ENCODE data around the gene RPP14.
"Not testable (repeated sequence)": the region's sequence is repeated elsewhere in the genome, so short reads cannot be mapped to it uniquely, and the experiment has no call there.

The RPP14 gene

GRCh38 chr3:58305882-58306711 lies at the start of gene RPP14, which contains the start of gene HTD2:
TSS of gene RPP14 (plus strand) at chr3:58306245. CDS start at chr3:58310330, 4,085 bp downstream.
TSS of gene HTD2 (plus strand) at chr3:58306520. CDS start at chr3:58317614, 11,094 bp downstream.
- peak; percentile 98 for DNase-seq (ENCODE audit: low spot score)

GRCh38 chr3:58256511-58256910 lies 49.5 kb upstream of the RPP14 start:
- DNase-seq (ENCODE audit: low spot score) = no peak

- no peak for DNase-seq (ENCODE audit: low spot score)
These were observed 47.5 kb upstream of the RPP14 start for GRCh38 chr3:58258392-58259055.

- DNase-seq (ENCODE audit: low spot score) = peak; percentile 75
These were observed 45.7 kb upstream of the RPP14 start for GRCh38 chr3:58260261-58260731.

GRCh38 chr3:58260733-58261132 lies 45.3 kb upstream of the RPP14 start:
- DNase-seq (ENCODE audit: low spot score) = no peak

GRCh38 chr3:58261954-58262666 lies 43.9 kb upstream of the RPP14 start:
- no peak for DNase-seq (ENCODE audit: low spot score)

- peak; percentile 46 for DNase-seq (ENCODE audit: low spot score)
These were observed 39.5 kb upstream of the RPP14 start for GRCh38 chr3:58266577-58266976.

- DNase-seq (ENCODE audit: low spot score) = not testable (repeated sequence)
These were observed 38.5 kb upstream of the RPP14 start for GRCh38 chr3:58267543-58267942.

GRCh38 chr3:58269356-58269755 lies 36.7 kb upstream of the RPP14 start:
- DNase-seq (ENCODE audit: low spot score) = no peak

GRCh38 chr3:58270485-58270884 lies 35.6 kb upstream of the RPP14 start:
- DNase-seq (ENCODE audit: low spot score) = no peak

- no peak for DNase-seq (ENCODE audit: low spot score)
These were observed 34.0 kb upstream of the RPP14 start for GRCh38 chr3:58271901-58272501.

- no peak for DNase-seq (ENCODE audit: low spot score)
These were observed 33.2 kb upstream of the RPP14 start for GRCh38 chr3:58272891-58273290.

- DNase-seq (ENCODE audit: low spot score) = not testable (repeated sequence)
These were observed 32.7 kb upstream of the RPP14 start for GRCh38 chr3:58273362-58273761.

- DNase-seq (ENCODE audit: low spot score) = no peak
These were observed 31.9 kb upstream of the RPP14 start for GRCh38 chr3:58274027-58274614.

- DNase-seq (ENCODE audit: low spot score) = no peak
These were observed 25.0 kb upstream of the RPP14 start for GRCh38 chr3:58281069-58281468.

GRCh38 chr3:58285334-58285733 lies 20.7 kb upstream of the RPP14 start:
- DNase-seq (ENCODE audit: low spot score) = no peak

GRCh38 chr3:58287354-58287753 lies 18.7 kb upstream of the RPP14 start:
- peak; percentile 90 for DNase-seq (ENCODE audit: low spot score)

GRCh38 chr3:58288011-58288728 lies 17.9 kb upstream of the RPP14 start:
- peak; percentile 38 for DNase-seq (ENCODE audit: low spot score)

GRCh38 chr3:58288964-58289613 lies 17.0 kb upstream of the RPP14 start:
- not testable (repeated sequence) for DNase-seq (ENCODE audit: low spot score)

- DNase-seq (ENCODE audit: low spot score) = not testable (repeated sequence)
These were observed 15.6 kb upstream of the RPP14 start for GRCh38 chr3:58290446-58290845.
